Keratinocyte (primary cell): ENCODE results near the gene MPND.

ENCODE experiments used
- EZH2 ChIP-seq: IDR thresholded peaks from one replicate; pipeline ENCODE4 v1.6.1; 2012; ENCODE audit warnings: inconsistent platforms, mild to moderate bottlenecking, low read length, moderate library complexity
- TF ChIP-seq, protein P1 (sequence below), 3 experiments: IDR thresholded peaks in 1 of 3; conservative IDR thresholded peaks in 1 of 3; optimal IDR thresholded peaks in 1 of 3; 2 replicates in 2 of 3; 3 replicates in 1 of 3; pipeline versions ENCODE3 to v1.5.1; 2011; ENCODE audit warnings: low read length in 3 of 3, mild to moderate bottlenecking in 3 of 3, moderate library complexity in 2 of 3, control low read depth in 1 of 3, inconsistent platforms in 1 of 3; ENCODE audit not compliant: insufficient read depth in 2 of 3; ENCODE audit errors: extremely low read depth in 1 of 3

DNA sequence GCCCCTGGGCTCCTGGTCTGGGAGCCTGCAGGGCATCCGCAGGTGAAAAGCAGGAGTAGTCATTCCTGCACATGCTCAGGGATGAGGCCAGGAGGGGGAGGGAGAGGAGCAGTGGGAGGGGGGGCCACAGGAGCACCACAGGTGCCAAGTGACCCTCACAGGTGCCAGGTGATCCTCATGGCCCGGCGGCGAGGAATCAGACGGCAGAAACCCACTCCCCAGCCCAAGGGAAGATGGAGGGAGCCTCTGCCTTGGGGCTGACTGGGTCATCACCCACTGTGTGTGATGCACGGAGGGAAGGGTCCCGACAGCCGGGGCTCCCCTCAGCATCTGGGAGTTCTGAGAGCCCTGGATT, 29.6 kb downstream of the MPND start:
- TF ChIP-seq, protein P1, sequence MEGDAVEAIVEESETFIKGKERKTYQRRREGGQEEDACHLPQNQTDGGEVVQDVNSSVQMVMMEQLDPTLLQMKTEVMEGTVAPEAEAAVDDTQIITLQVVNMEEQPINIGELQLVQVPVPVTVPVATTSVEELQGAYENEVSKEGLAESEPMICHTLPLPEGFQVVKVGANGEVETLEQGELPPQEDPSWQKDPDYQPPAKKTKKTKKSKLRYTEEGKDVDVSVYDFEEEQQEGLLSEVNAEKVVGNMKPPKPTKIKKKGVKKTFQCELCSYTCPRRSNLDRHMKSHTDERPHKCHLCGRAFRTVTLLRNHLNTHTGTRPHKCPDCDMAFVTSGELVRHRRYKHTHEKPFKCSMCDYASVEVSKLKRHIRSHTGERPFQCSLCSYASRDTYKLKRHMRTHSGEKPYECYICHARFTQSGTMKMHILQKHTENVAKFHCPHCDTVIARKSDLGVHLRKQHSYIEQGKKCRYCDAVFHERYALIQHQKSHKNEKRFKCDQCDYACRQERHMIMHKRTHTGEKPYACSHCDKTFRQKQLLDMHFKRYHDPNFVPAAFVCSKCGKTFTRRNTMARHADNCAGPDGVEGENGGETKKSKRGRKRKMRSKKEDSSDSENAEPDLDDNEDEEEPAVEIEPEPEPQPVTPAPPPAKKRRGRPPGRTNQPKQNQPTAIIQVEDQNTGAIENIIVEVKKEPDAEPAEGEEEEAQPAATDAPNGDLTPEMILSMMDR (optimal IDR thresholded peaks at IDR 0.05 in 1 of 3, IDR thresholded peaks at IDR 0.05 in 1 of 3, conservative IDR thresholded peaks at IDR 0.05 in 1 of 3; ENCODE audit: extremely low read depth in 1 of 3, insufficient read depth in 2 of 3, low read length in 3 of 3), result no peak
- TF ChIP-seq EZH2, result no peak
